Upper lobe of left lung (tissue), 6 donors: ENCODE results near the gene SMAD7. TPM values are rescaled to one million over a fixed set of nuclear protein-coding genes. Genes with fewer than 3 reads are reported as not detected.

Experiments
- ATAC-seq, 2 donors: fragments of 200-7000 bp; cut with Tn5 transposase; one replicate each; pipeline ENCODE4 v1.9.1; 2022; ENCODE audit warnings: mild to moderate bottlenecking in 2 of 2, moderate library complexity in 2 of 2; ENCODE audit not compliant: low FRiP score in 2 of 2
- DNase-seq, 2 donors: peaks; one replicate each; pipeline ENCODE4 v3.0.0-alpha.2; 2019 to 2020
- H3K27ac ChIP-seq, 4 donors: fragments of 200-600 bp; sonication (generic); one replicate each; pipeline ENCODE4 v1.5.1; 2016 to 2019
- H3K27me3 ChIP-seq, 4 donors: fragments of 200-600 bp; sonication (generic); one replicate each; pipeline ENCODE4 v1.5.1; 2017 to 2019
- H3K36me3 ChIP-seq, 4 donors: fragments of 200-600 bp; sonication (generic); one replicate each; pipeline ENCODE4 v1.5.1; 2016 to 2019
- H3K4me1 ChIP-seq, 4 donors: fragments of 200-600 bp; sonication (generic); one replicate each; pipeline ENCODE4 v1.5.1; 2018 to 2019
- H3K4me3 ChIP-seq, 4 donors: fragments of 200-600 bp; sonication (generic); one replicate each; pipeline ENCODE4 v1.5.1; 2017 to 2019; ENCODE audit warnings: mild to moderate bottlenecking in 2 of 4, moderate library complexity in 1 of 4
- H3K9me3 ChIP-seq, 4 donors: fragments of 200-600 bp; sonication (generic); one replicate each; pipeline ENCODE4 v1.5.1; 2018 to 2019
- CTCF ChIP-seq, 6 experiments: fragments of 450-650 bp in 4 of 6; fragments of 200-600 bp in 2 of 6; sonication (generic) in 2 of 6; IDR thresholded peaks; one replicate each; pipeline ENCODE4 v1.5.1; 2016 to 2019; ENCODE audit warnings: antibody characterized with exemption in 6 of 6
- EP300 ChIP-seq, 4 donors: sonication (generic); formaldehyde crosslinking; IDR thresholded peaks; one replicate each; pipeline ENCODE4 v1.5.1; 2017; ENCODE audit warnings: antibody characterized with exemption in 4 of 4, control low read depth in 2 of 4
- POLR2A ChIP-seq, 4 donors: fragments of 450-650 bp; IDR thresholded peaks; one replicate each; pipeline ENCODE4 v1.5.1; 2016 to 2017; ENCODE audit warnings: antibody characterized with exemption in 4 of 4, mild to moderate bottlenecking in 2 of 4
- POLR2AphosphoS5 ChIP-seq, 2 donors: sonication (generic); formaldehyde crosslinking; IDR thresholded peaks; one replicate each; pipeline ENCODE4 v1.5.1; 2017; ENCODE audit warnings: antibody characterized with exemption in 2 of 2
- WGBS, 2 donors: methylation state at CpG; one replicate each; pipeline ENCODE4 v1.1.5; 2017 to 2018; 5-methylcytosine and 5-hydroxymethylcytosine counted together
- total RNA-seq, 6 donors: library from RNA; depleted of rRNA in 4 of 6; stranded (reverse); fragments of >200 nt in 4 of 6; gene quantifications; one replicate each; pipeline versions ENCODE4 v1.1.0 to v1.2.1, GENCODE V29; 2016 to 2021
- donor health status: DM: no; HTN: no; CAD: no; lungs with moderate emphysema.
- donor health status: DM: no; HTN: yes; CAD: no; lungs with severe emphysema.

SMAD7 gene
- total RNA-seq, 6 donors from 2014 or later = 39.6 to 89.0 (median 61.5) TPM

DNA sequence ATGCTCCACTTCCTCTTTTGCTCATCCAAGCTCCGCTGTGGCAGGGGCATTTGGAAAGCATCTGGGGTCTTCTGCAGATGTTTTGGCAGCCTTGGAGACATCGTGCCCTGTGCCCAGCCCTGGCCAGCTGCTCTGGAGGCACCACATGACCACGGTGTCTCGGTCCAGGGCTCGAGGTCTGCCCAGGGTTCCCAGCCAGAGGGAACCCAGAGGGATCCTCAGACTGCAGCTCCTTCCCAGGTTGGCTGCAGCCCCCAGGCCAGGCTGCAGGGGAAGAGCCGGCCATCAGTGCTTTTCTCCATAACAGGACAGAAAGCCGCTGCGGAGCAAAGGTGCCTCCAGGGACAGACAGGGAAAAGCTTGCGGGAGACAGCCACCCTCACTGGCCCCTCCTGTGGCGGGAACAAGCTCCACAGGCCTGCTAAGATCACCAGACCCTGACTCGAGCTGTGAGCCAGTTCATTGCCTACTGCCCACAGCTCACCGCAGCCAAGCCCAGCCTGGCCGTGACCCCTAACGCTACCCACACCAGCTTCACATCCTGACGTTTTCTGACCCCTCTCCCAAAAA lies 74.7 kb downstream of the SMAD7 start:
- TF ChIP-seq CTCF (IDR thresholded peaks at IDR 0.05) (no peak), POLR2AphosphoS5 (IDR thresholded peaks at IDR 0.05) (no peak), POLR2A (IDR thresholded peaks at IDR 0.05) (no peak)
- no peak overlapping the region for H3K4me3 ChIP-seq
- peaks cover 6 to 24% (median 7%) of the 10 kb centered on the region in 4 donors for H3K4me1 ChIP-seq
- ATAC-seq (no peak), DNase-seq (no peak)
- no peaks in the 10 kb centered on the region for H3K27me3 ChIP-seq
- H3K9me3 ChIP-seq = no peaks in the 10 kb centered on the region
- no peak overlapping the region for H3K27ac ChIP-seq
- H3K36me3 ChIP-seq = no peaks in the 10 kb centered on the region
- WGBS, 2 donors = 74 to 87% methylated on average over 8 to 14 of the region's 15 CpGs

GRCh38 chr18:48875314-48875941 lies 75.3 kb downstream of the SMAD7 start:
- ATAC-seq (no peak), DNase-seq (no peak)
- 89 to 91% methylated on average over 14 to 17 of the region's 18 CpGs for WGBS, 2 donors
- Histone ChIP-seq H3K4me3 (no peak overlapping the region), H3K27ac (no peak overlapping the region), H3K4me1 (peaks cover 6 to 24% (median 7%) of the 10 kb centered on the region in 4 donors), H3K9me3 (no peaks in the 10 kb centered on the region), H3K27me3 (no peaks in the 10 kb centered on the region), H3K36me3 (no peaks in the 10 kb centered on the region)
- TF ChIP-seq POLR2A (IDR thresholded peaks at IDR 0.05) = no peak
- no peak for TF ChIP-seq EP300 (IDR thresholded peaks at IDR 0.05)

DNA sequence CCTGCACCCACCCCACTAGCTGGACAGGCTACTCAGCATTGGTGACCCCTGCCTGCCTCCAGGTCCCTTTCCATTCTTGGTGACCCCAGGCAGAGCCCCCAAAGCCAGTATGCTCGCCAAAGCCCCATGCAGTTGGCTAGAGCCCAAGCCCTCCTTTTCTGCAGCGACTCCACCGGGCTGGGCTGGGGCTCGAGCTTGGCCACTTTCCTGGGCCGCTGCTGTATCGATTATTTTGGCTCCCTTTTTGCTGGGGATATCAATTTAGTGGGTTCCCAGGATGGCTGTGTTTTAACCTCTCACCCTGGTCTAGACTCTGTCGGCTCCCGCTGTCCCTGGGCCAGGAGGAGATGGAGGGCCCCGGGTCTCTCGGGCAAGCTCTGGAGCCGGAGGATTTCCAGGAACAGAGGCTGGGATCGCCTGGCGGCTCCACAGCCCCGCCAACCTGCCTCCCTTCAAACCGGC lies 76.0 kb downstream of the SMAD7 start:
- no peaks in the 10 kb centered on the region for H3K36me3 ChIP-seq
- no peak for ATAC-seq
- no peak overlapping the region for H3K4me3 ChIP-seq
- peaks cover 6 to 24% (median 7%) of the 10 kb centered on the region in 4 donors for H3K4me1 ChIP-seq
- H3K9me3 ChIP-seq = no peaks in the 10 kb centered on the region
- H3K27ac ChIP-seq = no peak overlapping the region
- no peak for DNase-seq
- 95 to 96% methylated on average over 11 to 15 of the region's 15 CpGs for WGBS, 2 donors
- H3K27me3 ChIP-seq = no peaks in the 10 kb centered on the region
- TF ChIP-seq CTCF (IDR thresholded peaks at IDR 0.05) = no peak
- no peak for TF ChIP-seq POLR2AphosphoS5 (IDR thresholded peaks at IDR 0.05)
- no peak for TF ChIP-seq EP300 (IDR thresholded peaks at IDR 0.05)
- TF ChIP-seq POLR2A (IDR thresholded peaks at IDR 0.05) = no peak

DNA sequence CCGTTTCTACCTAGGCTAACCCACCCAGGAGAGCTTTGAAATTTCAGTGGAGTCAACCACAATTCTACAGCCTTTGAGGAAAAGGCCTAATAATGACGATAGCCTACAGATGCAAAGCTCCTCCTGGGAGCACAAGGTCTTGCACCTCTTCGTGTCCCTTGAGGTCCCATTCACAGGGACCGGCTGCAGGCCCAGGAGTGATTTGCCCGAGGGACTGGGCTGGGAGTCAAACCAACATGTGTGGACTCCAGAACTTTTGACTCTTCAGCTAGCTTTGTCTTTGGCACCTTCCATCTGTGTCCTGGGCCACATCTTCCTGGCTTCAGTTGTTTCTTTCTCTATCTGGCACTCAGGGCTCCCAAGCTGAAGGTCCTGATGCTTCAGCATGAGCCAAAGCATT lies 76.5 kb downstream of the SMAD7 start:
- no peak for DNase-seq
- WGBS, 2 donors = 89 to 96% methylated on average over 5 of the region's 5 CpGs
- TF ChIP-seq CTCF (IDR thresholded peaks at IDR 0.05) = no peak

DNA sequence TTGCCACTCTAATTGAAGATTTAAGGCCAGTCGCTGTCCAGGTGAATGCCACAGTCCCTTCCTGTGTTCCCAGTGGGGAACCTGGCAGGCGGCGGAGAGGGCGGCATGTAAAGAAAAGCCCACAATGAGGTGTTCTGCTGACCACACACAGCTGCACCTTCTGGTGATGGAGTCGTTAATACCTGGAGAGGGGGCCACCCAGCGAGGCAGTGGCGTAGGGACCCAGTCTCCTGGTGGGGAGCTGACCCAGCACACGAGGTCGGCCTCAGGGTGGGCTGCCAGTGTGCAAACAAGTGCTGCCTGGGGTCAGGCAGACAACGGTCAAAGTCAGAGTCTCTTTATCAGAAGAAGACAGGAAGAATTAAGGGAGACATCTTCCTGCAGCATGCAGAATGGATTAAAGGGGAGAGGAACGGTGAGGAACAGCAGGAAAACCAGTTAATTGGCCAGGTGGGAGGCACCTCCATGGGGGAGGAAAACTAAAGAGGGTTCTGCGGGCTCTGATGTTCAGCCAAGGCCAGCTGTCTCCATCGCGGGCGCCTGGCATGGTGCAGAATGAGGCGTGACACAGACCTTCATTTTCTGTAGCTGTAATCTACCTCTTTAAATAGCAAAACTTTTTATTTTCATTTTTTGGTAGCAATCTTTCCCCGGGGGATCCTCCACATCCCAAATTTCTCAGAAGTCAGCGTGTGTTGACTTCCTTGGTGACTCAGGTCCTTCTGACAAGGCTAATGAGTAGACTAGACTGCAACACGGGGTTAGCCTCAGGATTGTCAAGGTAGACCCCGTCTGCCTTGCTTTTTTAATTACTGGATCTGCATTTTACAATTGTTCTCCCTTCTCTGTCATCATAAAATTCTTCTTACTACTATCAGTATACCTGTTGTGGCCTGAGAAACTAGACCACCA lies 78.3 kb downstream of the SMAD7 start:
- Histone ChIP-seq H3K27ac (peak overlapping the region in 2 of 4 donors; percentile 23 to 33), H3K9me3 (no peaks in the 10 kb centered on the region), H3K36me3 (no peaks in the 10 kb centered on the region), H3K4me3 (no peak overlapping the region), H3K27me3 (no peaks in the 10 kb centered on the region), H3K4me1 (peaks cover 0 to 15% (median 7%) of the 10 kb centered on the region in 4 donors)
- DNase-seq (no peak), ATAC-seq (no peak)
- 87 to 88% methylated on average over 20 of the region's 20 CpGs for WGBS, 2 donors
- TF ChIP-seq CTCF (IDR thresholded peaks at IDR 0.05) = no peak
- no peak for TF ChIP-seq POLR2A (IDR thresholded peaks at IDR 0.05)
- no peak for TF ChIP-seq EP300 (IDR thresholded peaks at IDR 0.05)
- TF ChIP-seq POLR2AphosphoS5 (IDR thresholded peaks at IDR 0.05) = no peak

More for the DNA sequence above, 76.5 kb downstream of the SMAD7 start:
- ATAC-seq = no peak
- Histone ChIP-seq H3K27ac (no peak overlapping the region), H3K36me3 (no peaks in the 10 kb centered on the region), H3K9me3 (no peaks in the 10 kb centered on the region), H3K27me3 (no peaks in the 10 kb centered on the region), H3K4me3 (no peak overlapping the region), H3K4me1 (peaks cover 6 to 22% (median 9%) of the 10 kb centered on the region in 4 donors)
